Colonic mucosa (tissue), 4 donors: Measurements from ENCODE around the gene AK3. TPM values are rescaled to one million over a fixed set of nuclear protein-coding genes. Genes with fewer than 3 reads are reported as not detected.
A peak's percentile ranks its signal among the peaks of the same experiment; 100 is the strongest.

Experiments
- DNase-seq: peaks from one replicate; pipeline ENCODE4 v3.0.0-alpha.2; 2020
- H3K27ac ChIP-seq: fragments of 200-600 bp; one replicate; pipeline ENCODE4 v1.8.0; 2021
- H3K27me3 ChIP-seq: fragments of 200-600 bp; one replicate; pipeline ENCODE4 v1.8.0; 2021
- H3K36me3 ChIP-seq: fragments of 200-600 bp; one replicate; pipeline ENCODE4 v1.8.0; 2021
- H3K4me1 ChIP-seq: fragments of 200-600 bp; one replicate; pipeline ENCODE4 v1.8.0; 2021; ENCODE audit warnings: mild to moderate bottlenecking
- H3K4me3 ChIP-seq: fragments of 200-600 bp; one replicate; pipeline ENCODE4 v1.8.0; 2021
- H3K9ac ChIP-seq, 2 donors: one replicate each; pipeline ENCODE4 v1.7.0; 2013; ENCODE audit warnings: control low read depth in 2 of 2, low read depth in 2 of 2, low read length in 2 of 2
- H3K9me3 ChIP-seq: fragments of 200-600 bp; one replicate; pipeline ENCODE4 v1.8.0; 2021
- intact Hi-C: fragments of 100-400 bp; cut with DNase I; formaldehyde crosslinking; loops from one replicate; pipeline ENCODE4 v1.14.1; 2022
- total RNA-seq, 2 donors: library from RNA; stranded (reverse); fragmentation: NEBNext Ultra II Directional in 1 of 2; extraction: Animal tissue kit (Norgen Biotek cat#: 25700) in 1 of 2; gene quantifications; one replicate each; pipeline ENCODE4 v1.2.1, GENCODE V29; 2021
- TF ChIP-seq, protein P1 (sequence below): fragments of 200-600 bp; IDR thresholded peaks from one replicate; pipeline ENCODE4 v1.8.0; 2022; ENCODE audit warnings: antibody characterized with exemption, mild to moderate bottlenecking
- donor health status: healthy.
- donor health status: DM: no; HTN: no; CAD: no.
- donor health status: DM: no; HTN: no; CAD: no.

AK3 gene
- total RNA-seq, 2 donors from 2014 or later, result 80.3 to 95.7 TPM

DNA sequence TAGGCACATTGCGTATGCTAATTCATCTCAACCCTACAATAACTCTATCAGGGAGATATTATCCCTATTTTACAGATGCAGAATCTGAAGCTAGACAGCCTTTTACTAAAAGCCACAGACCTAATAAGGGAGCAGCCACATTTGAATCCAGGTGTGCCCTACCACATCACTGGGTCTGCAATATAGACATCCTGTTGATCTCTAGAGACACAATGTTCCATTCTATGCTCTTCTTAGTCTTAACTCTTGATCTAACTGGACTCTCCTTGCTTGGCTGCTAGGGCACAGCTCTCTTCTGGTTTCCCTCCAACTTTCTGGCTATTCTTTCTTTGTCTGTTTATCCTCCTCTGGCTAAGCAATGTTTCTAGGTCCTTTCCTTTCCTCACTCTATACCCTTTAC lies 73.3 kb downstream of the AK3 start:
- no peak overlapping the region for H3K4me3 ChIP-seq
- H3K27me3 ChIP-seq, result no peaks in the 10 kb centered on the region
- DNase-seq, result no peak
- H3K9me3 ChIP-seq, result no peaks in the 10 kb centered on the region
- H3K27ac ChIP-seq, result no peak overlapping the region
- no peaks in the 10 kb centered on the region for H3K4me1 ChIP-seq
- H3K9ac ChIP-seq, result no peak overlapping the region
- TF ChIP-seq, protein P1, sequence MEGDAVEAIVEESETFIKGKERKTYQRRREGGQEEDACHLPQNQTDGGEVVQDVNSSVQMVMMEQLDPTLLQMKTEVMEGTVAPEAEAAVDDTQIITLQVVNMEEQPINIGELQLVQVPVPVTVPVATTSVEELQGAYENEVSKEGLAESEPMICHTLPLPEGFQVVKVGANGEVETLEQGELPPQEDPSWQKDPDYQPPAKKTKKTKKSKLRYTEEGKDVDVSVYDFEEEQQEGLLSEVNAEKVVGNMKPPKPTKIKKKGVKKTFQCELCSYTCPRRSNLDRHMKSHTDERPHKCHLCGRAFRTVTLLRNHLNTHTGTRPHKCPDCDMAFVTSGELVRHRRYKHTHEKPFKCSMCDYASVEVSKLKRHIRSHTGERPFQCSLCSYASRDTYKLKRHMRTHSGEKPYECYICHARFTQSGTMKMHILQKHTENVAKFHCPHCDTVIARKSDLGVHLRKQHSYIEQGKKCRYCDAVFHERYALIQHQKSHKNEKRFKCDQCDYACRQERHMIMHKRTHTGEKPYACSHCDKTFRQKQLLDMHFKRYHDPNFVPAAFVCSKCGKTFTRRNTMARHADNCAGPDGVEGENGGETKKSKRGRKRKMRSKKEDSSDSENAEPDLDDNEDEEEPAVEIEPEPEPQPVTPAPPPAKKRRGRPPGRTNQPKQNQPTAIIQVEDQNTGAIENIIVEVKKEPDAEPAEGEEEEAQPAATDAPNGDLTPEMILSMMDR, result no peak
- intact Hi-C loops, result no loop called here
- H3K36me3 ChIP-seq, result no peaks in the 10 kb centered on the region

DNA sequence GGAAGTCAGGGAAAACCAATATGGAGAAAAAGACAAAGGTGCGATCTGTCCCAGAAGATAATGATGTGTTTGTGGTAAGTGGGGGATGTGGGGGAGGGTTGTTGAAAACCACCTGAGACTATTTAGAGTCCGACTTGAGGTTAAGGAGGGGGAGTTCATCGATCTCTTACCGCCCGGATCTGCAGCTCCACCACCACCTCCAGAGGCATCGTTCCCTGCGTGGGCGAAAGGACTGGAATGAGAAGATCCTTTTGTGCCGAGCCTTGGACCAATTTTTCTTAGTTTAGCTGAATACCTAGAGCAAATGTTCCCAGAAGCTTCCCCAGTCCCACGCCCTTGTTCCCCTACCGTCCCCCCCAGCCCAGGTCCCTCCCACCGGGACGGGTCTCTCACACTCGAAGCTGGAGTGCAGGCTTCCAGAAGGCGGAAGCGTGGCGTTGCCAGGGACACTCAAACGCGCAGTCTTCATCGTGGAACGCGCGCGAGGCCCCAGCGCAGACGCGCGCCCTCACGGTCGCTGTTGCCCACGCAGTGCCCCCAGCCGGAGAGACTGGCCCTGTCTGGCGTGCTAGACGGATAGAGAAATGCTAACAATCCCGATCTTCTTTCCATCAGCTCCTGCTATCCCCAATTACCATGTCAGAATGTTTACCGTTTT lies 74.8 kb downstream of the AK3 start, which contains the start of gene SPATA6L:
TSS of gene SPATA6L (minus strand) at position 439 of the 658 bp plus-strand sequence. CDS start at position 209, 230 bp downstream.
- intact Hi-C loops, result no loop called here
- H3K4me1 ChIP-seq, result no peaks in the 10 kb centered on the region
- TF ChIP-seq, protein P1, result no peak

DNA sequence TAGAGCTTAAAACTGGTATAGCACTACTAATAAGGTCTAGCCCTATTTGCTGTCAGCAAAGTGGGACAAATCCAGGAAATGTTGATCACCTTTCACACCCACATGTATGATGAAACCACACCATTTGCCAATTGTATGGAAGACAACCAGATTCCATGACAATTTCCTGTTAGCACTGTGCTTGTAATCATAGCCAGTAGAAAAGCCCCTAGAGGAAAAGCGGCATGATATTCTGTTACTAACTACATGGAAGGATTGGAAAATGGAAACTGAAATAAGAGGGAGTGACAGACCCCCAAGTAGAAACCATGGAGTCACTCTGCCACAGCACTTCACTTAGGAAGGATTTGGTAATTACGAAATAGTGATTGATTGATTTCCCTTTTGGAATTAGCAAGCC lies 75.6 kb downstream of the AK3 start:
- H3K27ac ChIP-seq, result peak overlapping the region; percentile 54
- H3K9ac ChIP-seq, result peak overlapping the region in 1 of 2 donors; percentile 29
- peak overlapping the region; percentile 48 for H3K4me3 ChIP-seq
- H3K27me3 ChIP-seq, result no peaks in the 10 kb centered on the region
- TF ChIP-seq, protein P1, result no peak
- no peaks in the 10 kb centered on the region for H3K9me3 ChIP-seq
- intact Hi-C loops, result no loop called here
- no peaks in the 10 kb centered on the region for H3K36me3 ChIP-seq
- no peak for DNase-seq
- no peaks in the 10 kb centered on the region for H3K4me1 ChIP-seq

More for the DNA sequence above, 74.8 kb downstream of the AK3 start, which contains the start of gene SPATA6L:
- Histone ChIP-seq H3K36me3 (no peaks in the 10 kb centered on the region), H3K4me3 (peak within 1 kb of the TSS; percentile 48), H3K27me3 (no peaks in the 10 kb centered on the region), H3K27ac (peak within 1 kb of the TSS; percentile 54), H3K9me3 (no peaks in the 10 kb centered on the region), H3K9ac (peak within 1 kb of the TSS; percentile 75 to 78)
- DNase-seq, result peak; percentile 79

DNA sequence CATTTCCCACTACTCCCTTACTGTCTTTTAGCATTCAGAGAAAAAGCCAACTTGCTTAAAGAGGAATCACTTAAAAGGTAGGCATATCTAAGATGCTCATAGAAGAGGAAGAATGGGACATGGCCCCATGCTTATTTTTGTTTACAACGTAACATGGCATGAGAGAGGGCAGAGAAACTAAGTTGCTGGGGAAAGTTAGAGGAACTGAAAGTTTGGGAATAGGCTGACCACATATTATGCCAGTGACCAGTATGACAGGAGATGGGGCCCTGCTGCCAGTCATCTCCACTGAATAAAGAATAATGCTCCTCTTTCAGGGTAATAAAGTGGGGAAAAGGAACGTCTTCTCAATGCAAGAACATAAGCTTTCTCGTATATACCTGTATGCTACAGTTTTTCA lies 77.0 kb downstream of the AK3 start:
- H3K27me3 ChIP-seq, result no peaks in the 10 kb centered on the region
- H3K36me3 ChIP-seq, result no peaks in the 10 kb centered on the region
- no peak for DNase-seq
- TF ChIP-seq, protein P1, result no peak
- intact Hi-C loops, result loop anchor here (5.0 kb wide), 1 partner anchor 78 kb away; the partner anchor contains the start of gene AK3
- no peak overlapping the region for H3K27ac ChIP-seq
- H3K9ac ChIP-seq, result peak overlapping the region in 1 of 2 donors; percentile 43
- no peaks in the 10 kb centered on the region for H3K4me1 ChIP-seq
- H3K9me3 ChIP-seq, result no peaks in the 10 kb centered on the region
- no peak overlapping the region for H3K4me3 ChIP-seq

DNA sequence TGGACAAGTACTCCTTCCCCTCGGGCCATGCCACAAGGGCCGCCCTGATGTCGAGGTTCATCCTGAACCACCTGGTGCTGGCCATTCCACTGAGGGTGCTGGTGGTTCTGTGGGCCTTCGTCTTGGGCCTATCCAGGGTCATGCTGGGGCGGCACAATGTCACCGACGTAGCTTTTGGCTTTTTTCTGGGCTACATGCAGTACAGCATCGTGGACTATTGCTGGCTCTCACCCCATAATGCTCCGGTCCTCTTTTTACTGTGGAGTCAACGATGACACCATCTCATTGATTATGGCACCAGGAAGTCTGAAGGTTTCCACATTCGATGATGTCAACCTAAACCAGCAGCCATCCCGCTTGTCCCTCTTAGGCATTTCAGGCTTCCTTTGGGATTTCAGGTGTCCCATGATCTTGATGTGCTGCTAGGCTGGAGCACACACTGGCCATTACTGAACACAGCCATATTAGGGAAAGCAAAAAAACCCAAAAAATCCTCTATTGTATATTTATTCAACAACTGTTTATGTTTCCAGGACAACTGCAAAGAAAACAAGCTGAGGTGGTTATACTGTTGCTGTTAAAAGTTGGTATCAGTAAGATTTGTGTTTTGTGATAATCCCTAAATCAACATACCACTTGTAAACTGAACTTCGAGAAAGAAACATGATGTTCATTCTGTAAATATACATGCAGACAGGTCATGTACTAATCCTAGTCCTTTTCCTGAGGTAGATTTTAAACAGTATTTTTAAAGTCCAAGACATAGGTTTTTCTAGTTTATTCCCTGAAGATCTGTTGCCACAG lies 77.8 kb downstream of the AK3 start:
- Histone ChIP-seq H3K4me3 (peak overlapping the region; percentile 77), H3K27ac (peak overlapping the region; percentile 86), H3K36me3 (no peaks in the 10 kb centered on the region), H3K9me3 (no peaks in the 10 kb centered on the region), H3K4me1 (no peaks in the 10 kb centered on the region), H3K9ac (peak overlapping the region; percentile 90 to 91), H3K27me3 (no peaks in the 10 kb centered on the region)
- TF ChIP-seq, protein P1, result no peak
- no peak for DNase-seq
- intact Hi-C loops, result loop anchor here (5.0 kb wide), 1 partner anchor 79 kb away; the partner anchor contains the start of gene AK3
